ENCODE data around the gene SLC28A3.

GRCh38 chr9:84319632-84320031 lies 20.9 kb downstream of the SLC28A3 start:
- no peak for TF ChIP-seq POLR2A (IDR thresholded peaks at IDR 0.05)
- no peak for TF ChIP-seq POLR2AphosphoS5 (IDR thresholded peaks at IDR 0.05)

Measured in suprapubic skin (tissue), 4 donors.